ENCODE results near the gene IL1R2. TPM values are rescaled to one million over a fixed set of nuclear protein-coding genes. Genes with fewer than 3 reads are reported as not detected.

Gene IL1R2
- total and polyA plus RNA-seq, 2 of the 13 experiments (the other 11 are each of a cell fraction or from before 2014, with no cell fraction given) = 3.6 to 7.3 TPM

- peak; percentile 99 for TF ChIP-seq ZBTB33 (CRISPR knock-in tag; IDR thresholded peaks at IDR 0.05)
- TF ChIP-seq ZNF264 (CRISPR knock-in tag; IDR thresholded peaks at IDR 0.05) = peak; percentile 31; the same call in 1 of the 2 replicates
- TF ChIP-seq ZFX (CRISPR knock-in tag; IDR thresholded peaks at IDR 0.05; ENCODE audit: low read depth) = no peak
- TF ChIP-seq ZNF784 (CRISPR knock-in tag; IDR thresholded peaks at IDR 0.05; ENCODE audit: borderline replicate concordance) = peak; percentile 99
- no peak for TF ChIP-seq SRSF9 (IDR thresholded peaks at IDR 0.05; ENCODE audit: borderline replicate concordance, insufficient read depth, low read depth, low read length, poor library complexity, severe bottlenecking)
- no peak for TF ChIP-seq SNRNP70 (IDR thresholded peaks at IDR 0.05; ENCODE audit: low read depth, low read length)
- no peak for TF ChIP-seq MYPOP (CRISPR knock-in tag; IDR thresholded peaks at IDR 0.05)
- no peak for TF ChIP-seq ZNF747 (CRISPR knock-in tag; IDR thresholded peaks at IDR 0.05; ENCODE audit: borderline replicate concordance)
- no peak for TF ChIP-seq NFIC (IDR thresholded peaks at IDR 0.05; ENCODE audit: low read length)
- TF ChIP-seq SUZ12 (IDR thresholded peaks at IDR 0.05; ENCODE audit: low read depth, low read length) = no peak
- no peak for TF ChIP-seq LCORL (IDR thresholded peaks at IDR 0.05)
- 0 out of 2 replicates have a peak, but pooled peaks have one; percentile 18 for TF ChIP-seq LCORL (CRISPR knock-in tag; IDR thresholded peaks at IDR 0.05)
- no peak for TF ChIP-seq SMYD3 (CRISPR knock-in tag; IDR thresholded peaks at IDR 0.05)
- TF ChIP-seq HOXA3 (CRISPR knock-in tag; IDR thresholded peaks at IDR 0.05) = peak; percentile 69; the same call in 1 of the 2 replicates
- peak; percentile 36 for TF ChIP-seq SKI (IDR thresholded peaks at IDR 0.05; ENCODE audit: partially characterized antibody)
- no peak for TF ChIP-seq ZNF484 (CRISPR knock-in tag; IDR thresholded peaks at IDR 0.05; ENCODE audit: borderline replicate concordance, low read depth)
- TF ChIP-seq ZNF329 (CRISPR knock-in tag; IDR thresholded peaks at IDR 0.05; ENCODE audit: low read depth) = 0 out of 2 replicates have a peak, but pooled peaks have one; percentile 59
- TF ChIP-seq ETV6 (CRISPR knock-in tag; conservative IDR thresholded peaks at IDR 0.05) = no peak
- no peak for TF ChIP-seq MZF1 (CRISPR knock-in tag; IDR thresholded peaks at IDR 0.05; ENCODE audit: borderline replicate concordance)
- TF ChIP-seq SOX13 (IDR thresholded peaks at IDR 0.05) = peak; percentile 62; the same call in 1 of the 2 replicates
- peak in 1 of 2 experiments; percentile 76; a peak in 2 of 4 replicates for TF ChIP-seq SOX13 (CRISPR knock-in tag; conservative IDR thresholded peaks at IDR 0.05 in 1 of 2, IDR thresholded peaks at IDR 0.05 in 1 of 2)
- no peak for TF ChIP-seq KLF9 (CRISPR knock-in tag; IDR thresholded peaks at IDR 0.05; ENCODE audit: low read depth)
- no peak for TF ChIP-seq ZNF766 (CRISPR knock-in tag; IDR thresholded peaks at IDR 0.05; ENCODE audit: borderline replicate concordance)
- TF ChIP-seq CHCHD3 (CRISPR knock-in tag; IDR thresholded peaks at IDR 0.05) = no peak
- TF ChIP-seq DMTF1 (CRISPR knock-in tag; IDR thresholded peaks at IDR 0.05) = no peak
- TF ChIP-seq SP2 (CRISPR knock-in tag; IDR thresholded peaks at IDR 0.05) = no peak
Observed at GRCh38 chr2:102065675-102066252, 74.0 kb downstream of the IL1R2 start (continued).
